NB4 (cell line): ENCODE measurements around the gene DLG2.
"Not testable (repeated sequence)": the region's sequence is repeated elsewhere in the genome, so short reads cannot be mapped to it uniquely, and the experiment has no call there.

Experiments
- DNase-seq: peaks from one replicate; pipeline ENCODE4 v3.0.0; 2010; ENCODE audit warnings: low read depth
- H3K4me3 ChIP-seq: one replicate; pipeline ENCODE4 v1.5.1; 2011; ENCODE audit warnings: mild to moderate bottlenecking, low read depth, low read length, moderate library complexity
- CTCF ChIP-seq: IDR thresholded peaks from one replicate; pipeline ENCODE4 v1.5.1; 2012; ENCODE audit warnings: low read depth, low read length
- MYC ChIP-seq: IDR thresholded peaks from 2 replicates; pipeline ENCODE4 v1.6.1; 2011; ENCODE audit warnings: low read depth, low read length
- POLR2A ChIP-seq: IDR thresholded peaks from 2 replicates; pipeline ENCODE4 v1.6.1; 2011; ENCODE audit warnings: mild to moderate bottlenecking; ENCODE audit not compliant: insufficient read length; ENCODE audit errors: extremely low read depth
- TF ChIP-seq, protein P1 (sequence below): IDR thresholded peaks from 2 replicates; pipeline ENCODE4 v1.6.1; 2011; ENCODE audit warnings: low read depth, low read length

DLG2 gene

GRCh38 chr11:85132851-85133585, 494.1 kb downstream of the DLG2 start:
- no peak for DNase-seq
- no peak for TF ChIP-seq POLR2A
- TF ChIP-seq, protein P1, sequence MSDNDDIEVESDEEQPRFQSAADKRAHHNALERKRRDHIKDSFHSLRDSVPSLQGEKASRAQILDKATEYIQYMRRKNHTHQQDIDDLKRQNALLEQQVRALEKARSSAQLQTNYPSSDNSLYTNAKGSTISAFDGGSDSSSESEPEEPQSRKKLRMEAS = no peak
- no peak for TF ChIP-seq CTCF
- no peak for TF ChIP-seq MYC
- H3K4me3 ChIP-seq = no peak overlapping the region

DNA sequence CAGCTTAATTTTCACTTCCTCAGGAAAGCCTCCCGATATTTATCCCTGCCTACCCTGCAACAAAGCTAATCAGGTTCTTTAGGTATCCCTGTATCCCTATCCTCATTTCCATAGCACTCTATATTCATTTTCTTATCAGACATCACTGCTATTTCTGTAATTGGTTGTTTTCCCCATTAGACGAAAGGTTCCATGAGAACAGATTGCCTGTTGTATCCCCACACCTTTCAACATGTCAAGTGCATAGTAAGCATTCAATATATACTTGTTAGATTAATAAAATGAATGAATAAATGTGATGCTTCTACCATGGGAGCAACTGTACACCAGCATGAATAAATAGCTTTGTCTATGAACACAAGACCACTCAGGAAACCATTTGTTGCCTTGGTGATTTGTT, 499.8 kb downstream of the DLG2 start:
- TF ChIP-seq, protein P1 = no peak
- no peak for TF ChIP-seq POLR2A
- no peak for TF ChIP-seq CTCF
- TF ChIP-seq MYC = no peak

DNA sequence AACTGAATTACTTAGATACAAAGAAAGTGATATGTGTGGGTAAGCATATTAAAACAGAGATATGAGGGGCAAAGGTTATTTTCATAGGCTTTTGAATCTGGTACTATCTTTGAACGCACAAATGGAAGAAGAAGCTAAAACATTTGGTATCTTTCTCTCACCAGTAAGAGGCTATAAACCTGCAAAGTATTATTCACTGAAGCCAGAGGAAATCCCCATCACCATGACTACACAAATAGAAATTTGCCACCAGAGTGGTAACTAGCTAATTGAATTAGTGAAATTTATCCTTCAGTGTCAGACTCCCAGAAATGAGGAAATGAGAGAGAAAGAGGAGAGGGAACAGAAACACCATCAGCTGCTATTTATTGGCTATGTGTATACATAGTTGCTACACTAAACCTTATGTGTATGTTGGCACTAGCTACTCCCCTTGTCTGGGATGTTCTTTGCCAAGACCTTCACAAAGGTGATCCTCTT, 503.4 kb downstream of the DLG2 start:
- peak; percentile 25 for DNase-seq
- no peak overlapping the region for H3K4me3 ChIP-seq
- TF ChIP-seq, protein P1 = no peak
- no peak for TF ChIP-seq MYC
- TF ChIP-seq POLR2A = no peak
- TF ChIP-seq CTCF = no peak

More for the DNA sequence above, 499.8 kb downstream of the DLG2 start:
- no peak overlapping the region for H3K4me3 ChIP-seq
- DNase-seq = no peak

DNA sequence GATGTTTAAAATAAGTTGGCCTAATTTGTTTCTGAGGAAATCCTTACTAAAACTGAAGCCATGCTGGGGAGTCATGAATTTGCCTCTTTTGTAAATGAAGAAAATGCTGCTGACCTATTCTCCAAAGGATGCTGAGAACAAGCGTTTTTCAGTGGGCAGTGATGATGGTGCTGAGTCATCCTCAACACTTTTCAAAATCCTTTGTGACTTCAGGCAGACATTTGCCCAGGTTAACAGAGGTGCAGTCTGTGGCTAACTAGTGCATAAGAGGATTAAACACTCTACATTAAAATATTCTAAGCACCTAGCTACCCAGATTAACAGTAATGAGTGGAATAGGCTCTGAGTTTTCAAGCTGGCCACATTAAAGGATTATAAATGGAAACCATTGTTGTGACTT, 509.0 kb downstream of the DLG2 start:
- no peak overlapping the region for H3K4me3 ChIP-seq
- TF ChIP-seq, protein P1 = no peak
- no peak for TF ChIP-seq POLR2A
- DNase-seq = no peak

DNA sequence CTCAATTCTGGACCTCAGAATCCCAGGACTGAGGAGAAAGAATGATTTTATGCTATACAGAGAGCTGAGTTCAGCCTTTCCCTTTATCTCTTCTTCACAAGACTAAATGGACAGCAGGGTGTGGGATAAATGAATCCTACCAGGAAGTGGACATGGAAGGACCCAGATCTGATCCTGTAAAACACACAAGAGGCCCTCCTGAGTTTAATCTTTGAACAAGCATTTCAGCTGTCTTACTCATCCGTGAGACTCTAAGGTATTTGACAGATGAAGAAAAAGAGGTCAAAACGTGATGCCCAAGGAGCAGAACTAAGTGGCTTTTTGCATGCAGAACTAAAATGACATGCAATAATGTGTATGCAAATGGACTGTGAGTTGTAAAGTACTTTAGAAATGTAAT, 511.3 kb downstream of the DLG2 start:
- TF ChIP-seq CTCF (no peak), MYC (no peak), POLR2A (no peak)
- TF ChIP-seq, protein P1 = no peak
- DNase-seq = no peak
- no peak overlapping the region for H3K4me3 ChIP-seq

GRCh38 chr11:85114786-85115185, 512.4 kb downstream of the DLG2 start:
- no peak overlapping the region for H3K4me3 ChIP-seq
- TF ChIP-seq POLR2A = no peak
- no peak for TF ChIP-seq MYC
- no peak for TF ChIP-seq CTCF
- TF ChIP-seq, protein P1 = no peak

DNA sequence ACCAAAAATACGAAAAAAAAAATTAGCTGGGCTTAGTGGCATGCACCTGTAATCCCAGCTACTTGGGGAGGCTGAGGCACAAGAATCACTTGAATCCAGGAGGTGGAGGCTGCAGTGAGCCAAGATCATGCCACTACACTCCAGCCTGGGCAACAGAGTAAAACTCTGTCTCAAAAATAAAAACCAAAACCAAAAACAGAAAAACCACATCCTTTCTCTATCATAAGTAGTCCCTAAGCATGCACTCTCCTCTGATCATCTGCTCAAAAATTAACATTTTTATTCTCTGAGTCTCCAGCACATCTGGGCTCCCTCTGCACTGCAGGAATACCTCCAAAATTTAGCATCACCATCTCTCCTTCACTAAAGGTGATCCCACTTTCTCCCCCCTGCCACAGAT, 516.9 kb downstream of the DLG2 start:
- not testable (repeated sequence) for DNase-seq, H3K4me3 ChIP-seq

More at GRCh38 chr11:85114786-85115185, 512.4 kb downstream of the DLG2 start:
- no peak for DNase-seq
